K562 (cell line): ENCODE results near the gene ATF7IP. TPM values are rescaled to one million over a fixed set of nuclear protein-coding genes. Genes with fewer than 3 reads are reported as not detected.

Experiments
- ATAC-seq: fragments of 200-7000 bp; cut with Tn5 transposase; 3 replicates; pipeline ENCODE4 v1.9.1; 2020; ENCODE audit warnings: moderate library complexity
- BruUV-seq: library from RNA; stranded (reverse); fragments of 400-500 nt; replicated peaks from 2 replicates; lab custom pipeline; 2021; lab: Mats Ljungman, UMichigan
- CTCF ChIA-PET: fragments of 300-600 bp; formaldehyde crosslinking; extraction: SDS; loops from one replicate; lab custom pipeline; 2021; ENCODE audit warnings: low intra/inter-chr PET ratio; lab: Yijun Ruan, JAX
- POLR2A ChIA-PET: fragments of 300-600, 350-650 bp; sonication (Branson Sonifier 250); formaldehyde crosslinking; extraction: SDS; loops from one replicate; lab custom pipeline; 2021; ENCODE audit warnings: antibody characterized with exemption, inconsistent platforms; lab: Yijun Ruan, JAX
- DNase-seq, 4 experiments: peaks; one replicate each; pipeline versions ENCODE4 v3.0.0 to v3.0.0-alpha.2; 2011 to 2018; ENCODE audit warnings: low spot score in 3 of 4, mixed read lengths in 3 of 4; ENCODE audit errors: extremely low read depth in 1 of 4
- FAIRE-seq: peaks from 2 replicates; lab custom pipeline; 2011; peaks lifted over from hg19 to GRCh38; lab: Jason Lieb, UNC
- H2AFZ ChIP-seq: 2 replicates; pipeline ENCODE4 v1.6.0; 2011; ENCODE audit warnings: low read depth, low read length, control low read depth, inconsistent platforms
- H3K27ac ChIP-seq: fragments of 200-600 bp; 3 replicates; pipeline ENCODE4 v1.8.0; 2011; ENCODE audit warnings: low read depth, mild to moderate bottlenecking, control low read depth, inconsistent platforms, low read length, moderate library complexity, mixed read lengths; ENCODE audit errors: extremely low read depth
- H3K27me3 ChIP-seq, 2 experiments: fragments of 300-600 bp in 1 of 2; 2 replicates in 1 of 2; 3 replicates in 1 of 2; pipeline versions ENCODE4 v1.6.0 to v1.8.0; 2011; ENCODE audit warnings: inconsistent platforms in 2 of 2, low read length in 2 of 2, mild to moderate bottlenecking in 1 of 2, mixed read lengths in 1 of 2, moderate library complexity in 1 of 2; ENCODE audit not compliant: control insufficient read depth in 2 of 2, insufficient read depth in 2 of 2
- H3K36me3 ChIP-seq: fragments of 300-600 bp; 3 replicates; pipeline ENCODE4 v1.8.0; 2011; ENCODE audit warnings: mild to moderate bottlenecking, low read length, inconsistent platforms; ENCODE audit not compliant: control insufficient read depth, insufficient read depth
- H3K4me1 ChIP-seq, 2 experiments: fragments of 200-600 bp in 1 of 2; replicated peaks in 1 of 2; 2 replicates in 1 of 2; 3 replicates in 1 of 2; pipeline versions ENCODE4 v1.5.1 to v1.8.0; 2011; ENCODE audit warnings: inconsistent platforms in 2 of 2, low read length in 2 of 2, mild to moderate bottlenecking in 1 of 2, mixed read lengths in 1 of 2, moderate library complexity in 1 of 2; ENCODE audit not compliant: control insufficient read depth in 2 of 2, insufficient read depth in 2 of 2
- H3K4me2 ChIP-seq: 2 replicates; pipeline ENCODE4 v1.6.1; 2011; ENCODE audit warnings: low read length, control low read depth, inconsistent platforms, mixed read lengths; ENCODE audit not compliant: insufficient read depth
- H3K4me3 ChIP-seq: fragments of 200-600 bp; sonication (generic), shearing (Covaris generic); 2 replicates; pipeline ENCODE4 v1.5.1; 2016; ENCODE audit warnings: control low read depth, inconsistent platforms
- H3K79me2 ChIP-seq: fragments of 200-600 bp; 3 replicates; pipeline ENCODE4 v1.8.0; 2011; ENCODE audit warnings: low read length, inconsistent platforms; ENCODE audit not compliant: control insufficient read depth, insufficient read depth
- H3K9ac ChIP-seq, 2 experiments: 2 replicates each; pipeline versions ENCODE4 v1.6.0 to v1.6.1; 2011; ENCODE audit warnings: low read depth in 2 of 2, low read length in 2 of 2, control low read depth in 1 of 2, inconsistent platforms in 1 of 2, mild to moderate bottlenecking in 1 of 2, mixed read lengths in 1 of 2; ENCODE audit not compliant: insufficient read depth in 1 of 2
- H3K9me1 ChIP-seq: one replicate; pipeline ENCODE4 v1.6.0; 2011; ENCODE audit warnings: inconsistent platforms, mild to moderate bottlenecking, low read length, moderate library complexity; ENCODE audit not compliant: control insufficient read depth, insufficient read depth
- H3K9me3 ChIP-seq: replicated peaks from 2 replicates; pipeline ENCODE4 v1.5.1; 2011; ENCODE audit warnings: low read depth, low read length, inconsistent platforms; ENCODE audit not compliant: control insufficient read depth, insufficient read depth
- H4K20me1 ChIP-seq: replicated peaks from 2 replicates; pipeline ENCODE4 v1.6.1; 2011; ENCODE audit warnings: low read length, inconsistent platforms, mixed read lengths; ENCODE audit not compliant: control insufficient read depth, insufficient read depth
- CSDE1 ChIP-seq, 2 experiments: fragments of 450-650 bp; IDR thresholded peaks; 2 replicates each; pipeline ENCODE4 v1.6.1; 2016; ENCODE audit warnings: mild to moderate bottlenecking in 1 of 2
- HLTF ChIP-seq: fragments of 450-650 bp; IDR thresholded peaks from 2 replicates; pipeline ENCODE4 v1.6.1; 2016
- HNRNPL ChIP-seq: fragments of 200-400 bp; formaldehyde crosslinking; IDR thresholded peaks from 2 replicates; pipeline ENCODE4 v1.6.1; 2017; ENCODE audit warnings: low read depth, mild to moderate bottlenecking, low read length
- PHB ChIP-seq: fragments of 250-450 bp; sonication (Bioruptor Pico); IDR thresholded peaks from 2 replicates; pipeline ENCODE4 v1.5.0; 2021
- SMARCE1 ChIP-seq: fragments of 450-650 bp; IDR thresholded peaks from 2 replicates; pipeline ENCODE4 v1.7.1; 2016; ENCODE audit warnings: mild to moderate bottlenecking
- TCF3 ChIP-seq: sonication (generic); formaldehyde crosslinking; IDR thresholded peaks from 2 replicates; pipeline ENCODE4 v1.4.0; 2020; ENCODE audit warnings: mild to moderate bottlenecking, missing genetic modification reagents
- TEAD4 ChIP-seq, 2 experiments: sonication (generic) in 1 of 2; formaldehyde crosslinking in 1 of 2; IDR thresholded peaks; 2 replicates each; pipeline versions ENCODE4 v1.6.1 to v1.8.0; 2012 to 2022; ENCODE audit warnings: borderline replicate concordance in 1 of 2, inconsistent platforms in 1 of 2, low read length in 1 of 2, mild to moderate bottlenecking in 1 of 2, missing genetic modification reagents in 1 of 2
- ZBTB34 ChIP-seq: fragments of 250-450 bp; sonication (Bioruptor Pico); IDR thresholded peaks from 2 replicates; pipeline ENCODE4 v1.8.0; 2021; ENCODE audit warnings: mild to moderate bottlenecking, moderate library complexity
- ZBTB7A ChIP-seq: IDR thresholded peaks from 2 replicates; pipeline ENCODE4 v1.6.1; 2011; ENCODE audit warnings: low read depth, mild to moderate bottlenecking, low read length, moderate library complexity, borderline replicate concordance; ENCODE audit not compliant: control insufficient read depth
- ZNF707 ChIP-seq: fragments of 250-450 bp; sonication (Bioruptor Pico); conservative IDR thresholded peaks from 2 replicates; pipeline ENCODE4 v1.8.0; 2022; ENCODE audit warnings: inconsistent platforms, mild to moderate bottlenecking, moderate library complexity
- WGBS: fragments of 100-300 bp; shearing (Covaris generic); methylation state at CpG from one replicate; pipeline ENCODE4 v1.1.6; 2016; ENCODE audit warnings: low coverage, mixed read lengths; ENCODE audit not compliant: insufficient coverage; ENCODE audit errors: missing lambda C conversion rate; 5-methylcytosine and 5-hydroxymethylcytosine counted together
- in situ Hi-C: fragments of 300-500 bp; cut with MboI; formaldehyde crosslinking; loops from 4 replicates; pipeline ENCODE4 v1.15.0; 2018; ENCODE audit warnings: inconsistent platforms, mixed read lengths
- intact Hi-C: fragments of 100-400 bp; cut with micrococcal nuclease; formaldehyde crosslinking; loops from 2 replicates; pipeline ENCODE4 v1.14.2; 2022
- polyA plus RNA-seq, 8 experiments: library from polyadenylated mRNA; depleted of rRNA in 4 of 8; stranded (reverse) in 5 of 8; unstranded in 3 of 8; fragments of >200 nt; fragmentation: Nextera tagmentation in 2 of 8; fragmentation: Illumina TruSeq in 1 of 8; extraction: Ambion mirVana in 2 of 8; extraction: Trizol in 1 of 8; gene quantifications; 2 replicates each; pipeline versions ENCODE4 v1.2.1 to v1.2.3, GENCODE V29; 2011 to 2014; ENCODE audit warnings: inconsistent platforms in 1 of 8, missing spikeins in 1 of 8
- total RNA-seq, 7 experiments: library from RNA; depleted of rRNA in 6 of 7; stranded (reverse); fragments of >200 nt in 6 of 7; fragmentation: Illumina TruSeq in 2 of 7; extraction: Trizol in 2 of 7; gene quantifications; 2 replicates each; pipeline versions ENCODE4 v1.2.1 to v1.2.3, GENCODE V29; 2011 to 2021; ENCODE audit warnings: low replicate concordance in 1 of 7

ATF7IP gene
- total and polyA plus RNA-seq, 9 of the 15 experiments (the other 6 are each of a cell fraction or from before 2014, with no cell fraction given) = 2.8 to 27.1 (median 11.0) TPM

GRCh38 chr12:14431975-14432374 is 66.5 kb downstream of the ATF7IP start:
- H3K79me2 ChIP-seq = peaks cover 66% of the 10 kb centered on the region
- no TSS peak for BruUV-seq
- H3K36me3 ChIP-seq = peaks cover 31% of the 10 kb centered on the region
- ChIA-PET POLR2A (no interaction called here), CTCF (no interaction called here)
- ATAC-seq (no peak), DNase-seq (no peak), FAIRE-seq (no peak)
- H3K27me3 ChIP-seq = no peaks in the 10 kb centered on the region
- H3K9me1 ChIP-seq = no peaks in the 10 kb centered on the region
- no peak overlapping the region for H3K4me3 ChIP-seq
- H4K20me1 ChIP-seq = no peaks in the 10 kb centered on the region
- no peaks in the 10 kb centered on the region; a peak in 1 of 5 replicates for H3K4me1 ChIP-seq
- no peak overlapping the region for H2AFZ ChIP-seq
- H3K27ac ChIP-seq = no peak overlapping the region
- no peak for TF ChIP-seq SMARCE1
- TF ChIP-seq PHB (CRISPR knock-in tag) = no peak
- TF ChIP-seq ZNF707 (CRISPR knock-in tag) = no peak
- no peak for TF ChIP-seq ZBTB34 (CRISPR knock-in tag)
- TF ChIP-seq TCF3 (CRISPR knock-in tag) = no peak
- no peak for TF ChIP-seq CSDE1 (IDR thresholded peaks at IDR 0.05)
- TF ChIP-seq ZBTB7A = no peak
- TF ChIP-seq TEAD4 (IDR thresholded peaks at IDR 0.05; ENCODE audit: low read length) = no peak
- TF ChIP-seq TEAD4 (CRISPR knock-in tag; IDR thresholded peaks at IDR 0.05; ENCODE audit: borderline replicate concordance) = no peak
- TF ChIP-seq HNRNPL = no peak
- no peak for TF ChIP-seq HLTF
- H3K9me3 ChIP-seq = no peaks in the 10 kb centered on the region
- WGBS = 94% methylated on average over 2 of the region's 2 CpGs
- no peak overlapping the region for H3K4me2 ChIP-seq
- intact Hi-C loops = no loop called here
- H3K9ac ChIP-seq = no peak overlapping the region
- in situ Hi-C loops = no loop called here
